IPS-20b (cell line): ENCODE data around the gene DESI2.
"Not testable (repeated sequence)": the region's sequence is repeated elsewhere in the genome, so short reads cannot be mapped to it uniquely, and the experiment has no call there.

Source experiments
- H3K27ac ChIP-seq: one replicate; pipeline ENCODE4 v1.5.1; 2013; ENCODE audit warnings: low read length
- H3K27me3 ChIP-seq: 2 replicates; pipeline ENCODE4 v1.6.1; 2013; ENCODE audit warnings: mild to moderate bottlenecking, low read length, inconsistent platforms; ENCODE audit not compliant: insufficient read depth
- H3K36me3 ChIP-seq: 2 replicates; pipeline ENCODE4 v1.6.1; 2013; ENCODE audit warnings: low read depth, mild to moderate bottlenecking, inconsistent platforms, low read length, moderate library complexity; ENCODE audit not compliant: insufficient read depth
- H3K4me1 ChIP-seq: 2 replicates; pipeline ENCODE4 v1.6.1; 2013; ENCODE audit warnings: mild to moderate bottlenecking, control low read depth, inconsistent platforms, low read length, moderate library complexity; ENCODE audit not compliant: insufficient read depth
- H3K4me3 ChIP-seq: 2 replicates; pipeline ENCODE4 v1.5.1; 2013; ENCODE audit warnings: mild to moderate bottlenecking, low read length, inconsistent platforms
- H3K9ac ChIP-seq: 2 replicates; pipeline ENCODE4 v1.6.1; 2013; ENCODE audit warnings: low read depth, mild to moderate bottlenecking, inconsistent platforms, low read length, moderate library complexity
- H3K9me3 ChIP-seq: 2 replicates; pipeline ENCODE4 v1.6.1; 2013; ENCODE audit warnings: mild to moderate bottlenecking, low read depth, low read length, inconsistent platforms; ENCODE audit not compliant: insufficient read depth

DESI2 gene

DNA sequence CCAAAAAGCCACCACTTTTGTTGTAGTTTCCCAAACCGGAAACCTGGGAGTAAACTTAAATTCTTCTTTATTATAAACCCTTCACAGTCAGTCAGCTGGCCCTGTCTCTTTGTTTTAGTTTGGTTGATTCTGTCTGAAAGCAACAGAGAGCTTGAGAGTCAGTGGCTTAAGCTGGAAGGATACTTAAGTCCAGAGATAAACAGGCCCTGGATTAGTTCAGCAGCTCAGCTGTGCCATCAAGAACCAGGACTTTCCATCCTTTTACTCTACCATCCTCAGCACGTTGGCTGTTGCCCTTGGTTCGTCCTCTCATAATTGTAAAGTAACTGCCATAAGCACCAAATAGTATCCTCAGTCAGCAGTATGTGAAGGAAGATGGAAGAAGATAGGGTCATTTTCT, 4.5 kb downstream of the DESI2 start:
- peaks cover 23% of the 10 kb centered on the region for H3K4me1 ChIP-seq
- no peak overlapping the region for H3K9ac ChIP-seq
- no peaks in the 10 kb centered on the region for H3K9me3 ChIP-seq
- peaks cover 33% of the 10 kb centered on the region for H3K36me3 ChIP-seq
- no peaks in the 10 kb centered on the region for H3K27me3 ChIP-seq
- no peak overlapping the region for H3K27ac ChIP-seq
- H3K4me3 ChIP-seq = no peak overlapping the region

DNA sequence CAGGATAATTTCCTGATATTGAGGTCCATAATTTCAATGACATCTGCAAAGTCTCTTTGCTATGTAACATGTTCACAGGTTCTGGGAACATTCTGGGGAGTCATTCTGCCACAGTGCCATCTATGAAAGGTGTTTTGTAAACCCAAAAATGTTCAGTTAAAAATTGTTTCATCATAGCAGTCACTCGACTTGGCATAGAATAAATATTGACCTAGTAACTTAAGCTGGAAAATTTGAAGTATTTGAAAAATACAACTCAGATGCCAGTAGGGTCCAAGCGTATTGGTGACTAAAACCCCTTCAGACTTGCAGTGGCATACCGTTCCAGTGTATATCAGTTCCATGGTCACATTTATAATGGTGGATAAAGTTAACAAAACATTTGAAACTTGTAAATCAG, 6.8 kb downstream of the DESI2 start:
- Histone ChIP-seq H3K4me3 (no peak overlapping the region), H3K9ac (no peak overlapping the region), H3K9me3 (no peaks in the 10 kb centered on the region), H3K4me1 (peaks cover 22% of the 10 kb centered on the region), H3K27me3 (no peaks in the 10 kb centered on the region), H3K27ac (no peak overlapping the region), H3K36me3 (peaks cover 33% of the 10 kb centered on the region)

DNA sequence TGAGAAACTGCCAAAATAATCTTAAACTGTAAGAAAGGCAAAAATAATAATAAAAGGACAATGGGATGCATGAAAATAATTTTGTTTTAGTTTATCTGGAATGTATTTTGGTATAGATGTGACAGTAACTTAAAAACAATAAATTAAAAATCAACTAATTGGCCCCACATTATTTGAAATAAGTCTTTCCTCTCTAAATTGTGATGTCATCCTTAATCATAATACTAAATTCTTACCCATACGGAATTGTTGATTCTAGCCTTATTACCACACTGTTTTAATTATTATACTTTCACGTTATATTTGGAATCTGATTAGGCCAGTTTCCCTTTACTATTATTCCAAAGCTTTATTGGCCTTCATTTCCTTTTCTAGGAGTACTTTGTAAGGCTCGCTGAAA, 7.7 kb downstream of the DESI2 start:
- Histone ChIP-seq H3K4me3 (no peak overlapping the region), H3K36me3 (peaks cover 33% of the 10 kb centered on the region), H3K4me1 (peaks cover 17% of the 10 kb centered on the region), H3K9ac (no peak overlapping the region), H3K27ac (no peak overlapping the region), H3K27me3 (no peaks in the 10 kb centered on the region), H3K9me3 (no peaks in the 10 kb centered on the region)

DNA sequence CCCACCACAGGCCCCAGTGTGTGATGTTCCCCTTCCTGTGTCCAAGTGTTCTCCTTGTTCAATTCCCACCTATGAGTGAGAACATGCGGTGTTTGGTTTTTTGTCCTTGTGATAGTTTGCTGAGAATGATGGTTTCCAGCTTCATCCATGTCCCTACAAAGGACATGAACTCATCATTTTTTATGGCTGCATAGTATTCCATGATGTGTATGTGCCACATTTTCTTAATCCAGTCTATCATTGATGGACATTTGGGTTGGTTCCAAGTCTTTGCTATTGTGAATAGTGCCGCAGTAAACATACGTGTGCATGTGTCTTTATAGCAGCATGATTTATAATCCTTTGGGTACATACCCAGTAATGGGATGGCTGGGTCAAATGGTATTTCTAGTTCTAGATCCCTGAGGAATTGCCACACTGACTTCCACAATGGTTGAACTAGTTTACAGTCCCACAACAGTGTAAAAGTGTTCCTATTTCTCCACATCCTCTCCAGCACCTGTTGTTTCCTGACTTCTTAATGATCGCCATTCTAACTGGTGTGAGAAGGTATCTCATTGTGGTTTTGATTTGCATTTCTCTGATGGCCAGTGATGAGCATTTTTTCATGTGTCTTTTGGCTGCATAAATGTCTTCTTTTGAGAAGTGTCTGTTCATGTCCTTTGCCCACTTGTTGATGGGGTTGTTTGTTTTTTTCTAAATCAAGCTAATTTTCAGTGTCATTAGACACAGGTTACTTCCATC, 8.8 kb downstream of the DESI2 start:
- not testable (repeated sequence) for H3K4me3 ChIP-seq, H3K27ac ChIP-seq, H3K9ac ChIP-seq, H3K27me3 ChIP-seq, H3K9me3 ChIP-seq
- H3K4me1 ChIP-seq = peaks cover 12% of the 10 kb centered on the region
- H3K36me3 ChIP-seq = peaks cover 33% of the 10 kb centered on the region

DNA sequence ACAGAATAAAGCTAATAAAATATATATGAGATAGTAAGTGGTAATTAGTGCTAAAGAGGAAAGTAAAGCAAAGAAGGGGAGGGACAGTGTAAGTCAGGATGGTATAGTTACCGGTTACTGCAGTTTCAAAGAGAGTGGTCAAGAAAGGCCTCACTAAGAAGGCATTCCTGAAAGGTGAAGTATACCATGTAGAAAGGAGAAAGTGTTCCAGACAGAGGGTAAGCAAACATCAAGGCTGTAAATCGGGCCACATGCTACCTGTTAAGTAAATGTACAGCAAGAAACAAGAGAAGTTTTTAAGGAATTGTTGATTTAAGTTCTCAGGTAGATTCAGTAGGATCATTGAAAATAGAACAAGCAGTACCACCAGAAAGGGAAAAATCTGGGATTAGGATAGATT, 9.7 kb downstream of the DESI2 start:
- H3K27me3 ChIP-seq = no peaks in the 10 kb centered on the region
- H3K9ac ChIP-seq = no peak overlapping the region
- no peak overlapping the region for H3K27ac ChIP-seq
- H3K4me1 ChIP-seq = peaks cover 12% of the 10 kb centered on the region
- no peak overlapping the region for H3K4me3 ChIP-seq
- H3K9me3 ChIP-seq = no peaks in the 10 kb centered on the region
- H3K36me3 ChIP-seq = peaks cover 25% of the 10 kb centered on the region

DNA sequence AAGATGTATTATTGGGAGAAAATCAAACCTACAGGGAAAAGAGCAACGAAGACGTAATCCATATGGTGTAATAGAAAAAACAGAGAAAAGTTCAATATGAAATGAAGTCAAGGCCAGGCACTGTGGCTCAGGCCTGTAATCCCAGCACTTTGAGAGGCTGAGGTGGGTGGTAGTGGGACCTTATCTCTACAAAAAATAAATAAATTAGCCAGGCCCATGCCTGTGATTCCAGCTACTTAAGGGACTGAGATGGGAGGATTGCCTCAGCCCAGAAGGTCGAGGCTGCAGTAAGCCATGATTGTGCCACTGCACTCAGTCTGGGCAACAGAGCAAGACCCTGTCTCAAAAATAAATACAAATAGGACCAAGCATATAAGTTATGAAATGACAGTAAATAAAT, 11.4 kb downstream of the DESI2 start:
- Histone ChIP-seq H3K27ac (no peak overlapping the region), H3K9me3 (no peaks in the 10 kb centered on the region), H3K36me3 (peaks cover 13% of the 10 kb centered on the region; the same call in 1 of the 2 replicates), H3K4me3 (no peak overlapping the region), H3K4me1 (peaks cover 4% of the 10 kb centered on the region), H3K9ac (no peak overlapping the region), H3K27me3 (no peaks in the 10 kb centered on the region)

DNA sequence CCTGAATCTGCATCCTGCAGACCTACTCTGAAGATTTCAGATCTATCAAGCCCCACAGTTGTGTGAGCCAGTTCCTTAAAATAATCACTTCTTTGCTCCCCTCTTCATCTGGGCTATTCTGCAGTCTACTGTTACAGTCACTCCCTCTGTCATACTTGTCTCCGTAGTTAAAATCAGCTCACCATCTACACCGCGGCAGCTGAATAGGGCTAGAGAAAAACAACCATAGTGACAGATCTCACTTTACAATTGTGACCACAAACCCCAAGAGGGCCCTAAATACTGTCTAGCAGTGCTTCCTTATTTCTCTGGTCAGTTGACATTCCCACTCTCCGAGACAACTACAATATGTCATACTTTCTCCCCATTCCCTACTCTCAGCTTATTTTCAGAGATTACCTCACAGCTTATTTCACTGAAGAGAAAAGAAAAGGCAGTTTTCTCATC, 12.9 kb downstream of the DESI2 start:
- Histone ChIP-seq H3K27ac (no peak overlapping the region), H3K4me3 (no peak overlapping the region)

DNA sequence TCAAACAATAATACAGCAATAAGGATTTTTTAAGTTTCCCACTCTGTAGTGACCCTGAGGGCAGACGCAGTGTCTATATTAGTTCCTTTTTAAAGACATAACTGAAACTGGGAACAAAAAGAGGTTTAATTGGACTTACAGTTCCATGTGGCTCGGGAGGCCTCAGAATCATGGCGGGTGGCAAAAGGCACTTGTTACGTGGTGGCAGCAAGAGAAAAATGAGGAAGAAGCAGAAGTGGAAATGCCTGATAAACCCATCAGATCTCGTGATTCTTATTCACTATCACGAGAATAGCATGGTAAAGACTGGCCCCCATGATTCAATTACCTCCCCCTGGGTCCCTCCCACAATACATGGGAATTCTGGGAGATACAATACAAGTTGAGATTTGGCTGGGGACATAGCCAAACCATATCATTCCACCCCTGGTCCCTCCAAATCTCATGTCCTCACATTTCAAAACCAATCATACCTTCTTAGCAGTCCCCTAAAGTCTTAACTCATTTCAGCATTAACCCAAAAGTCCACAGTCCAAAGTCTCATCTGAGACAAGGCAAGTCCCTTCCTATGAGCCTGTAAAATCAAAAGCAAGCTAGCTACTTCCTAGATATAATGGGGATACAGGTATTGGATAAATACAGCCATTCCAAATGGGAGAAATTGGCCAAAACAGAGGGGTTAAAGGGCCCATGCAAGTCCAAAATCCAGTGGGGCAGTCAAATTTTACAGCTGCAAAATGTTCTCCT, 13.9 kb downstream of the DESI2 start:
- H3K4me1 ChIP-seq, H3K27ac ChIP-seq, H3K9ac ChIP-seq, H3K27me3 ChIP-seq, H3K36me3 ChIP-seq, H3K4me3 ChIP-seq, H3K9me3 ChIP-seq: not testable (repeated sequence)

More for the DNA sequence above, 12.9 kb downstream of the DESI2 start:
- Histone ChIP-seq H3K9me3 (no peaks in the 10 kb centered on the region), H3K36me3 (peaks cover 5% of the 10 kb centered on the region; the same call in 1 of the 2 replicates), H3K4me1 (peaks cover 4% of the 10 kb centered on the region; the same call in 1 of the 2 replicates), H3K9ac (no peak overlapping the region), H3K27me3 (no peaks in the 10 kb centered on the region)

DNA sequence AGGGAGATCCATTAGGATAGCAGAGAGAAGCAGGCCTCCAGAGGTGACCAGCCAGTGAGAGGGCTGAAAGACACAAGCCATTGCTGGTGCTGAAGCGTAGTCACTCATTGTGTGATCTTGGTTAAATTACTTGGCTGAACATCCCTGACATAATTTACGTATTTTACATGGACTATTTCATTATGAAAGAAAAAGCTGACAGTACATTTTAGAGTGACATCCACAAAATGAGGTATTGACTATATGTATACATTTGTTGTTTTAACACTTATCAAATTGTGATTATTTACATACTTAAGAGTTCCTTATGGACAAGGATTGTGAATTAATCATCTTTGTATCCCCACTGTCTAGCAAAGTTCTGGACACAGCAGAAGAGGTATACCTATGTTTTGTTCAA, 14.9 kb downstream of the DESI2 start:
- Histone ChIP-seq H3K4me3 (no peak overlapping the region), H3K9ac (no peak overlapping the region), H3K27me3 (no peaks in the 10 kb centered on the region), H3K27ac (no peak overlapping the region), H3K9me3 (no peaks in the 10 kb centered on the region), H3K36me3 (peaks cover 10% of the 10 kb centered on the region; the same call in 1 of the 2 replicates), H3K4me1 (peaks cover 4% of the 10 kb centered on the region; the same call in 1 of the 2 replicates)

DNA sequence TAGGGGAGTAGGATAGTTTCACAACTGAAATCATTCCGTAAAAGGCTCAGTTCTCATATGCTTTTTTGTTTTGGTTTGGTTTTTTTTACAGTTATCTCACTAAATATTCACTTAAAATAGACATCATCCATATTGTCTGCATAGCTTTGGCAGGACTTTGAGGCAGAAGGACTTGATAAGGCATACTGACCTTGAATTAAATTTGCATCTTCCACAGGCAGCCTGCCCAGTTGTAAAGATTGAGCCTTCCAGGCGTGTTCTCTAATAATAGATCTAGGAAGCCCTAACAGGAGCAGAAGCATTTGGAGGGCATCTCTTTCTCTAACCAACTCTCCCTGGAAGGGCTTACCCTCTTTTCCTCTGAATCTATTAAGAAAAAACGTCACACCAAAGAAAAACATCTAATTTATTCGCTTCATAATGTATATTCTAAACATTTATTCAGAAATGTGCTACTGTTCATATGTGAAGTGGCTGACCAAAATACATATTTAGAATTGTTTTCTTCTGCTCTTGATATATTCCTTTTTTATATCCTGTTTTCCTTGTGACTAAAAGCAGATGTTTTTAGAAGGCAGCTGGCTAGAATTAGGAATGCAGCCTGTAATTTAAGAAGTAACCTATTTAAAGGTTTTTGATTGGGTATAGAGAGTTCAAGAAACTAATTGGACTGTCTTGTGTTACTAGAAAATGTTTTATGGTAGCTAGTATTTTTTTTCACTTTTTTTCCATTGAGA, 20.2 kb downstream of the DESI2 start:
- no peak overlapping the region for H3K4me3 ChIP-seq
- no peak overlapping the region for H3K27ac ChIP-seq

DNA sequence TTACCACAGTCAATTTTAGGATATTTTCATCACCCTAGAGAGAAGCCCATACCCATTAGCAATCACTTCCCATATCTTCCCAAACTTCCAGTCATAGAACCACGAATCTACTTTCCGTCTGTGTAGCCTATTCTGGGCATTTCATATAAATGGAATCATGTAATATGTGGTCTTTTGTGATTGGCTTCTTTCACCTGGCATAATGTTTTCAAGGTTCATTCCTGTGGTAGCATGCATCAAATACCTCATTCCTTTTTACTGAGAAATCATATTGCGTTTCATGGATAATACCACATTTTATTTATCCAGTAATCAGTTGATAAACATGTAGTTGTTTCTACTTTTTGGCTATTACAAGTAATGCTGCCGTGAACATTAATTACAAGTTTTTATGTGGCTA, 21.5 kb downstream of the DESI2 start:
- Histone ChIP-seq H3K9me3 (no peaks in the 10 kb centered on the region), H3K27ac (no peak overlapping the region), H3K36me3 (peaks cover 24% of the 10 kb centered on the region; the same call in 1 of the 2 replicates), H3K9ac (no peak overlapping the region), H3K27me3 (no peaks in the 10 kb centered on the region), H3K4me1 (no peaks in the 10 kb centered on the region; the same call in 1 of the 2 replicates), H3K4me3 (no peak overlapping the region)

More for the DNA sequence above, 20.2 kb downstream of the DESI2 start:
- Histone ChIP-seq H3K4me1 (no peaks in the 10 kb centered on the region; the same call in 1 of the 2 replicates), H3K9ac (no peak overlapping the region), H3K36me3 (peaks cover 19% of the 10 kb centered on the region; the same call in 1 of the 2 replicates), H3K27me3 (no peaks in the 10 kb centered on the region), H3K9me3 (no peaks in the 10 kb centered on the region)
